ENCODE results near the gene PEX16.

GRCh38 chr11:45941285-45941684 lies 23.6 kb upstream of the PEX16 start:
- no peak for TF ChIP-seq CTCF (IDR thresholded peaks at IDR 0.05; ENCODE audit: low read depth, low read length)
- TF ChIP-seq POLR2A (IDR thresholded peaks at IDR 0.05; ENCODE audit: extremely low read depth, insufficient read length): no peak
- no peak for TF ChIP-seq MAX (IDR thresholded peaks at IDR 0.05; ENCODE audit: low read depth, low read length)
